A673 (cell line): Measurements from ENCODE around the gene RBFOX2. TPM values are rescaled to one million over a fixed set of nuclear protein-coding genes. Genes with fewer than 3 reads are reported as not detected.

ENCODE experiments used
- BruUV-seq: library from RNA; stranded (reverse); fragments of 400-500 nt; replicated peaks from 2 replicates; lab custom pipeline; 2021; lab: Mats Ljungman, UMichigan
- CTCF ChIA-PET: fragments of 300-600 bp; sonication (Branson Sonifier 250); formaldehyde crosslinking; loops from one replicate; lab custom pipeline; 2022; ENCODE audit warnings: antibody characterized with exemption; lab: Charles Lee
- POLR2A ChIA-PET: fragments of 300-600 bp; sonication (Branson Sonifier 250); formaldehyde crosslinking; loops from one replicate; lab custom pipeline; 2022; ENCODE audit warnings: antibody characterized with exemption; ENCODE audit not compliant: low non-redundant PET; lab: Charles Lee
- DNase-seq: peaks from one replicate; pipeline ENCODE4 v3.0.0-alpha.2; 2015; ENCODE audit warnings: low spot score
- H3K27ac ChIP-seq: fragments of 200-600 bp; sonication (generic); 2 replicates; pipeline ENCODE4 v1.5.1; 2016; ENCODE audit warnings: mixed run types, low read depth, mild to moderate bottlenecking, mixed read lengths, antibody characterized with exemption, low read length; ENCODE audit not compliant: poor library complexity, severe bottlenecking
- H3K27me3 ChIP-seq: fragments of 200-600 bp; sonication (generic); replicated peaks from 2 replicates; pipeline ENCODE4 v1.6.1; 2017; ENCODE audit warnings: mixed run types, low read depth, mild to moderate bottlenecking, mixed read lengths, antibody characterized with exemption, low read length; ENCODE audit not compliant: insufficient read depth, poor library complexity
- H3K36me3 ChIP-seq: fragments of 200-600 bp; sonication (generic); 2 replicates; pipeline ENCODE4 v1.6.1; 2016; ENCODE audit warnings: mixed run types, mild to moderate bottlenecking, mixed read lengths, antibody characterized with exemption, low read length; ENCODE audit not compliant: insufficient read depth, poor library complexity, severe bottlenecking
- H3K4me1 ChIP-seq: fragments of 200-600 bp; sonication (generic); 2 replicates; pipeline ENCODE4 v1.6.1; 2017; ENCODE audit warnings: mixed run types, mild to moderate bottlenecking, mixed read lengths, antibody characterized with exemption, low read length; ENCODE audit not compliant: insufficient read depth, poor library complexity, severe bottlenecking
- H3K4me3 ChIP-seq: fragments of 200-600 bp; sonication (generic); 2 replicates; pipeline ENCODE4 v1.5.1; 2016; ENCODE audit warnings: low read depth, mixed run types, mild to moderate bottlenecking, mixed read lengths, low read length; ENCODE audit not compliant: poor library complexity, severe bottlenecking
- H3K9me3 ChIP-seq: fragments of 200-600 bp; sonication (generic); 2 replicates; pipeline ENCODE4 v1.6.1; 2016; ENCODE audit warnings: mixed run types, low read depth, mild to moderate bottlenecking, mixed read lengths, antibody characterized with exemption, low read length; ENCODE audit not compliant: poor library complexity, severe bottlenecking
- CTCF ChIP-seq: fragments of 300-800, 200-600 bp; sonication (generic); conservative IDR thresholded peaks from 2 replicates; pipeline ENCODE4 v1.5.1; 2017; ENCODE audit warnings: low read depth, mild to moderate bottlenecking, antibody characterized with exemption, low read length, moderate library complexity, mixed read lengths
- EZH2 ChIP-seq: fragments of 200-600 bp; sonication (generic); IDR thresholded peaks from 2 replicates; pipeline ENCODE4 v1.6.1; 2017; ENCODE audit warnings: borderline replicate concordance, low read depth, mild to moderate bottlenecking, mixed read lengths, antibody characterized with exemption, low read length; ENCODE audit not compliant: poor library complexity, severe bottlenecking
- intact Hi-C: fragments of 100-400 bp; cut with micrococcal nuclease; formaldehyde crosslinking; loops from one replicate; pipeline ENCODE4 v1.10.0; 2022; ENCODE audit not compliant: unreplicated experiment
- total RNA-seq: library from RNA; stranded (reverse); gene quantifications from 2 replicates; pipeline ENCODE4 v1.2.3, GENCODE V29; 2021

The RBFOX2 gene
- total RNA-seq, 1 experiment from 2014 or later = 142 TPM

GRCh38 chr22:35921777-35922176, 106.8 kb downstream of the RBFOX2 start:
- no peaks in the 10 kb centered on the region for H3K36me3 ChIP-seq
- peak; percentile 93 for DNase-seq
- POLR2A ChIA-PET = no interaction called here

GRCh38 chr22:35921044-35921443, 107.6 kb downstream of the RBFOX2 start:
- no peak overlapping the region for H3K4me3 ChIP-seq
- peaks cover 80% of the 10 kb centered on the region for H3K4me1 ChIP-seq
- intact Hi-C loops = loop anchor here (2.0 to 5.0 kb wide), 3 partner anchors 106 to 294 kb away; partner anchors contain the start of gene RBFOX2
- H3K27ac ChIP-seq = no peak overlapping the region
- no peaks in the 10 kb centered on the region for H3K9me3 ChIP-seq
- TF ChIP-seq CTCF (no peak), EZH2 (no peak)
- no peaks in the 10 kb centered on the region for H3K36me3 ChIP-seq
- ChIA-PET CTCF (interaction anchor here (0.6 kb wide), 1 partner anchor 126 kb away, joined by 3 read pairs; no protein-coding TSS in a partner anchor), POLR2A (no interaction called here)
- no peak for DNase-seq
- no peaks in the 10 kb centered on the region for H3K27me3 ChIP-seq
- BruUV-seq = no TSS peak

More at GRCh38 chr22:35921777-35922176, 106.8 kb downstream of the RBFOX2 start:
- TF ChIP-seq CTCF = peak; percentile 79
- TF ChIP-seq EZH2 = no peak
- intact Hi-C loops = loop anchor here (2.0 to 5.0 kb wide), 3 partner anchors 106 to 295 kb away; partner anchors contain the start of gene RBFOX2
- Histone ChIP-seq H3K9me3 (no peaks in the 10 kb centered on the region), H3K4me3 (no peak overlapping the region), H3K4me1 (peaks cover 72% of the 10 kb centered on the region), H3K27me3 (no peaks in the 10 kb centered on the region), H3K27ac (peak overlapping the region; percentile 3)
- CTCF ChIA-PET = interaction anchor here (1.2 kb wide), 1 partner anchor 144 kb away, joined by 3 read pairs; no protein-coding TSS in a partner anchor
- no TSS peak for BruUV-seq

GRCh38 chr22:35919002-35919542, 109.6 kb downstream of the RBFOX2 start:
- no TSS peak for BruUV-seq
- POLR2A ChIA-PET = no interaction called here
- DNase-seq = no peak
- no peak for TF ChIP-seq CTCF
- no peak for TF ChIP-seq EZH2
- intact Hi-C loops = loop anchor here (2.0 to 5.0 kb wide), 2 partner anchors 148 to 568 kb away; no protein-coding TSS in a partner anchor
- peaks cover 84% of the 10 kb centered on the region for H3K4me1 ChIP-seq
- H3K36me3 ChIP-seq = no peaks in the 10 kb centered on the region
- CTCF ChIA-PET = interaction anchor here (0.6 kb wide), 1 partner anchor 119 kb away, joined by 5 read pairs; no protein-coding TSS in a partner anchor
- no peaks in the 10 kb centered on the region for H3K9me3 ChIP-seq
- no peak overlapping the region for H3K4me3 ChIP-seq
- H3K27me3 ChIP-seq = no peaks in the 10 kb centered on the region
- no peak overlapping the region for H3K27ac ChIP-seq
